ENCODE results near the gene OR6B1. TPM values are rescaled to one million over a fixed set of nuclear protein-coding genes. Genes with fewer than 3 reads are reported as not detected.

OR6B1 gene
- polyA plus RNA-seq, 1 donor (not counting 4 experiments of a cell fraction or from before 2014, with no cell fraction given): not detected

- H3K4me3 ChIP-seq (ENCODE audit: control insufficient read depth in 2 of 3, extremely low read depth in 1 of 3, insufficient read depth in 2 of 3, low read depth in 1 of 3, low read length in 3 of 3): no peak overlapping the region
- no peak overlapping the region for H3K9ac ChIP-seq (ENCODE audit: control insufficient read depth, extremely low read depth, insufficient read depth, low read length)
- FAIRE-seq (no peak), DNase-seq (ENCODE audit: low read depth, low spot score) (no peak)
- H3K27me3 ChIP-seq (ENCODE audit: control insufficient read depth, extremely low read depth, insufficient read depth, low read length): no peaks in the 10 kb centered on the region
- no peaks in the 10 kb centered on the region for H3K79me2 ChIP-seq (ENCODE audit: control insufficient read depth, insufficient read depth, low read length)
- TF ChIP-seq CTCF (optimal IDR thresholded peaks at IDR 0.05 in 1 of 3, IDR thresholded peaks at IDR 0.05 in 1 of 3, conservative IDR thresholded peaks at IDR 0.05 in 1 of 3; ENCODE audit: extremely low read depth in 1 of 3, insufficient read depth in 2 of 3, low read length in 3 of 3) (no peak), EZH2 (IDR thresholded peaks at IDR 0.05; ENCODE audit: low read length) (no peak)
- H4K20me1 ChIP-seq (ENCODE audit: control insufficient read depth, extremely low read depth, insufficient read depth, low read length): no peaks in the 10 kb centered on the region
- no peak overlapping the region for H3K4me2 ChIP-seq (ENCODE audit: control insufficient read depth, extremely low read depth, insufficient read depth, low read depth, low read length)
- H3K27ac ChIP-seq (ENCODE audit: control insufficient read depth, insufficient read depth, low read length): no peak overlapping the region
- H3K9me3 ChIP-seq (ENCODE audit: control insufficient read depth, low read depth, low read length): no peaks in the 10 kb centered on the region
- no peaks in the 10 kb centered on the region for H3K9me1 ChIP-seq (ENCODE audit: control insufficient read depth, extremely low read depth, insufficient read depth, low read length)
- H3K4me1 ChIP-seq (ENCODE audit: control insufficient read depth, extremely low read depth, insufficient read depth, low read length): no peaks in the 10 kb centered on the region
- no peaks in the 10 kb centered on the region for H3K36me3 ChIP-seq (ENCODE audit: control insufficient read depth in 2 of 2, extremely low read depth in 1 of 2, insufficient read depth in 2 of 2, low read length in 2 of 2)
- dilution Hi-C loops (cut with MboI; ENCODE audit: extremely low pct_ligation_motif_present, low sequenced_read_pairs): no loop called here
- no peak overlapping the region for H2AFZ ChIP-seq (ENCODE audit: control insufficient read depth, low read length)
Observed at GRCh38 chr7:144019457-144019856, 19.3 kb downstream of the OR6B1 start.

- no peak for DNase-seq (ENCODE audit: low read depth, low spot score)
- H3K4me2 ChIP-seq (ENCODE audit: control insufficient read depth, extremely low read depth, insufficient read depth, low read depth, low read length): no peak overlapping the region
- H3K27me3 ChIP-seq (ENCODE audit: control insufficient read depth, extremely low read depth, insufficient read depth, low read length): no peaks in the 10 kb centered on the region
- dilution Hi-C loops (cut with MboI; ENCODE audit: extremely low pct_ligation_motif_present, low sequenced_read_pairs): no loop called here
- H3K9ac ChIP-seq (ENCODE audit: control insufficient read depth, extremely low read depth, insufficient read depth, low read length): no peak overlapping the region
- FAIRE-seq: no peak
- H3K9me1 ChIP-seq (ENCODE audit: control insufficient read depth, extremely low read depth, insufficient read depth, low read length): no peaks in the 10 kb centered on the region
- H3K9me3 ChIP-seq (ENCODE audit: control insufficient read depth, low read depth, low read length): no peaks in the 10 kb centered on the region
- no peak overlapping the region for H3K4me3 ChIP-seq (ENCODE audit: control insufficient read depth in 2 of 3, extremely low read depth in 1 of 3, insufficient read depth in 2 of 3, low read depth in 1 of 3, low read length in 3 of 3)
- no peaks in the 10 kb centered on the region for H4K20me1 ChIP-seq (ENCODE audit: control insufficient read depth, extremely low read depth, insufficient read depth, low read length)
- H3K36me3 ChIP-seq (ENCODE audit: control insufficient read depth in 2 of 2, extremely low read depth in 1 of 2, insufficient read depth in 2 of 2, low read length in 2 of 2): no peaks in the 10 kb centered on the region
- no peak overlapping the region for H2AFZ ChIP-seq (ENCODE audit: control insufficient read depth, low read length)
- TF ChIP-seq EZH2 (IDR thresholded peaks at IDR 0.05; ENCODE audit: low read length): no peak
- no peak for TF ChIP-seq CTCF (optimal IDR thresholded peaks at IDR 0.05 in 1 of 3, IDR thresholded peaks at IDR 0.05 in 1 of 3, conservative IDR thresholded peaks at IDR 0.05 in 1 of 3; ENCODE audit: extremely low read depth in 1 of 3, insufficient read depth in 2 of 3, low read length in 3 of 3)
- H3K4me1 ChIP-seq (ENCODE audit: control insufficient read depth, extremely low read depth, insufficient read depth, low read length): no peaks in the 10 kb centered on the region
- H3K79me2 ChIP-seq (ENCODE audit: control insufficient read depth, insufficient read depth, low read length): no peaks in the 10 kb centered on the region
- no peak overlapping the region for H3K27ac ChIP-seq (ENCODE audit: control insufficient read depth, insufficient read depth, low read length)
Observed at GRCh38 chr7:144020340-144020739, 20.2 kb downstream of the OR6B1 start.

All from keratinocyte (primary cell).